GM12892 (cell line): Measurements from ENCODE around the gene LSM3.

Experiments
- DNase-seq: peaks from one replicate; pipeline ENCODE4 v3.0.0; 2011; ENCODE audit not compliant: insufficient read length
- FAIRE-seq: peaks from 2 replicates; lab custom pipeline; 2011; peaks lifted over from hg19 to GRCh38; lab: Jason Lieb, UNC
- POLR2A ChIP-seq: IDR thresholded peaks from 2 replicates; pipeline ENCODE4 v1.6.1; 2011; ENCODE audit warnings: low read depth, low read length, control low read depth
- POLR2AphosphoS5 ChIP-seq: IDR thresholded peaks from 2 replicates; pipeline ENCODE4 v1.6.1; 2011; ENCODE audit warnings: low read depth, low read length, control low read depth
- TAF1 ChIP-seq: IDR thresholded peaks from 2 replicates; pipeline ENCODE4 v1.6.1; 2011; ENCODE audit warnings: low read depth, mild to moderate bottlenecking, control low read depth, low read length, borderline replicate concordance

Gene LSM3

GRCh38 chr3:14152233-14152962 lies 26.2 kb upstream of the LSM3 start:
- no peak for FAIRE-seq
- DNase-seq, result no peak
- TF ChIP-seq TAF1, result no peak
- no peak for TF ChIP-seq POLR2AphosphoS5
- no peak for TF ChIP-seq POLR2A

- DNase-seq (no peak), FAIRE-seq (no peak)
- TF ChIP-seq TAF1, result no peak
- no peak for TF ChIP-seq POLR2A
- TF ChIP-seq POLR2AphosphoS5, result no peak
These were observed 25.7 kb upstream of the LSM3 start for GRCh38 chr3:14152963-14153355.

- DNase-seq (no peak), FAIRE-seq (no peak)
- TF ChIP-seq POLR2A, result no peak
- TF ChIP-seq POLR2AphosphoS5, result no peak
- TF ChIP-seq TAF1, result no peak
These were observed 25.0 kb upstream of the LSM3 start for GRCh38 chr3:14153663-14154062.

- FAIRE-seq (no peak), DNase-seq (no peak)
- TF ChIP-seq POLR2A (no peak), TAF1 (no peak), POLR2AphosphoS5 (no peak)
These were observed 24.3 kb upstream of the LSM3 start for GRCh38 chr3:14154276-14154675.

GRCh38 chr3:14154895-14155440 lies 23.6 kb upstream of the LSM3 start:
- TF ChIP-seq POLR2A (no peak), POLR2AphosphoS5 (no peak), TAF1 (no peak)
- no peak for FAIRE-seq
- DNase-seq, result no peak

GRCh38 chr3:14156201-14156600 lies 22.4 kb upstream of the LSM3 start:
- TF ChIP-seq POLR2AphosphoS5 (no peak), POLR2A (no peak), TAF1 (no peak)
- no peak for DNase-seq
- FAIRE-seq, result no peak

- no peak for DNase-seq
- TF ChIP-seq POLR2A (no peak), TAF1 (no peak), POLR2AphosphoS5 (no peak)
- no peak for FAIRE-seq
These were observed 21.6 kb upstream of the LSM3 start for GRCh38 chr3:14156843-14157561.

GRCh38 chr3:14157951-14158350 lies 20.7 kb upstream of the LSM3 start:
- TF ChIP-seq POLR2A (no peak), POLR2AphosphoS5 (no peak), TAF1 (no peak)
- no peak for FAIRE-seq
- no peak for DNase-seq

GRCh38 chr3:14158370-14158769 lies 20.2 kb upstream of the LSM3 start:
- TF ChIP-seq TAF1, result no peak
- DNase-seq, result no peak

GRCh38 chr3:14159426-14159825 lies 19.2 kb upstream of the LSM3 start:
- DNase-seq (no peak), FAIRE-seq (no peak)
- TF ChIP-seq TAF1, result no peak
- no peak for TF ChIP-seq POLR2A
- no peak for TF ChIP-seq POLR2AphosphoS5

More at GRCh38 chr3:14158370-14158769, 20.2 kb upstream of the LSM3 start:
- FAIRE-seq, result no peak

- no peak for DNase-seq
- no peak for FAIRE-seq
These were observed 17.3 kb upstream of the LSM3 start for GRCh38 chr3:14161282-14161681.

More at GRCh38 chr3:14161282-14161681, 17.3 kb upstream of the LSM3 start:
- TF ChIP-seq POLR2A (no peak), POLR2AphosphoS5 (no peak), TAF1 (no peak)
